Right renal pelvis (tissue), 4 donors: ENCODE measurements around the gene UNC13B. TPM values are rescaled to one million over a fixed set of nuclear protein-coding genes. Genes with fewer than 3 reads are reported as not detected.
"Not testable (repeated sequence)": the region's sequence is repeated elsewhere in the genome, so short reads cannot be mapped to it uniquely, and the experiment has no call there.

ENCODE experiments used
- DNase-seq, 4 donors: peaks; one replicate each; pipeline ENCODE4 v3.0.0-alpha.2; 2013; ENCODE audit warnings: low read depth in 4 of 4, low spot score in 3 of 4, missing footprints in 1 of 4
- polyA plus RNA-seq, 4 donors: library from polyadenylated mRNA; unstranded; fragments of 120-200 nt; gene quantifications; one replicate each; pipeline ENCODE4 v1.2.1, GENCODE V29; 2013; ENCODE audit not compliant: insufficient read length in 4 of 4

Gene UNC13B
- polyA plus RNA-seq, 4 donors = 25.1 to 27.6 (median 26.6) TPM

GRCh38 chr9:35364817-35365585, 203.2 kb downstream of the UNC13B start:
- no peak for DNase-seq

DNA sequence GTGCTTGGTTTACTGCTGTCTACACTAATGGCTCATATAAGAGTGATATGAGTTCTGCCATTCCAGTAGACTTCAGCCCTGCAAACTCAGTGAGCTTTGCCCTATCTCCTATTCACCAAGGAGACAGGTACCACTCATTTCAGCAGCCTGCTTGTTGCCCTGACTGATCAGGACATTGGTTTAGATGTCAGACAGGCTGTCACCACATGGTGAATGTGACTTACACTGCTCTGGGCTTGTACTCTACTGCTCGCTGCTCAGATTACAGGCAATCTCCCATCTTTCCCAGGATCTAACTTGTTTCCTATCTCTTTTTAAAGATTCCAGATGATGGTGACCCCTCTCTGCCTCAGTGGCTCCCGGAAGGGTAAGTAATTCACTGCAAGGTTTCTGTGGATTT, 204.8 kb downstream of the UNC13B start:
- no peak for DNase-seq

GRCh38 chr9:35367451-35367850, 205.6 kb downstream of the UNC13B start:
- DNase-seq = no peak

- DNase-seq = no peak
Measured at GRCh38 chr9:35370241-35370640, 208.4 kb downstream of the UNC13B start.

GRCh38 chr9:35374436-35374835, 212.6 kb downstream of the UNC13B start:
- no peak for DNase-seq

- no peak for DNase-seq
Measured at GRCh38 chr9:35374910-35375309, 213.1 kb downstream of the UNC13B start.

GRCh38 chr9:35380039-35380438, 218.2 kb downstream of the UNC13B start:
- no peak for DNase-seq

GRCh38 chr9:35380619-35381018, 218.8 kb downstream of the UNC13B start:
- no peak for DNase-seq

- DNase-seq = no peak
Measured at GRCh38 chr9:35385042-35385441, 223.2 kb downstream of the UNC13B start.

GRCh38 chr9:35395076-35395705, 233.4 kb downstream of the UNC13B start:
- DNase-seq = no peak

DNA sequence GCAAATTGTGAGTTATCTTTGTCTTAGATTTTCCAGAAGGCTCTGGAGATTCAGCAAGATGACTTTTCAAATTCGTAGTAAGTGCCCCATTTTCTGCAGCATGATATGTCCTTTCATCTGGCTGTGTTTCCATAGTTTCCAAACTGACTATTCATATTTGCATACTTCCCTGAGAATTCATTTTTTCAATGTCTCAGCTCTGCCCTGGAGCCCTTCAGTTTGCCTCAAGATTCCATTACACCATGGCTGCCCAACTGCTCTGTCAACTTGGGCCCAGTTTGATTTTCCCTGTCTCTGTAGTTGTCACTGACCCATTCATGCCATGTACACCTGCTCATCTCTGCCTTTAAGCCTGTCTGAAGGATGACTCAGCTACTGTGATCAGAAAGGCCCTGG, 233.9 kb downstream of the UNC13B start:
- no peak for DNase-seq

- DNase-seq = no peak
Measured at GRCh38 chr9:35396560-35397215, 234.9 kb downstream of the UNC13B start.

GRCh38 chr9:35397216-35397698, 235.4 kb downstream of the UNC13B start:
- no peak for DNase-seq

DNA sequence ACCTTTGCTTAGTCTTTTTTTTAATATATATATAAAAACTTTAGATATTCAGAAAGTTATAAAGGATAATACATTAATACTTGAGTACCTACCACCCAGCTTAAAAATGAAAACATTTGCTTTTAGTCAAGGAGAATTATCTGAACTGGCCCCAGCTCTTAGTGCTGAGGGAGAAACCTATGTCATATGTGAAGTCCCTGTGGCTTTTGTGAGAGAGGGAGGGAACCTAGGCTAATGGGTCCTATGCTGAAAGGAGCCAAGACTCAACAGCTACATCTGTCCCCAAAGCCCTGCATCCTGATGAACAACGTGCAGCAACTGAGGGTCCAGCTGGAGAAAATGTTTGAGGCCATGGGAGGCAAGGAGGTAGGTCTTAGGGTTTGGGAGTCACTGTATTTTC, 236.1 kb downstream of the UNC13B start:
- DNase-seq = no peak

DNA sequence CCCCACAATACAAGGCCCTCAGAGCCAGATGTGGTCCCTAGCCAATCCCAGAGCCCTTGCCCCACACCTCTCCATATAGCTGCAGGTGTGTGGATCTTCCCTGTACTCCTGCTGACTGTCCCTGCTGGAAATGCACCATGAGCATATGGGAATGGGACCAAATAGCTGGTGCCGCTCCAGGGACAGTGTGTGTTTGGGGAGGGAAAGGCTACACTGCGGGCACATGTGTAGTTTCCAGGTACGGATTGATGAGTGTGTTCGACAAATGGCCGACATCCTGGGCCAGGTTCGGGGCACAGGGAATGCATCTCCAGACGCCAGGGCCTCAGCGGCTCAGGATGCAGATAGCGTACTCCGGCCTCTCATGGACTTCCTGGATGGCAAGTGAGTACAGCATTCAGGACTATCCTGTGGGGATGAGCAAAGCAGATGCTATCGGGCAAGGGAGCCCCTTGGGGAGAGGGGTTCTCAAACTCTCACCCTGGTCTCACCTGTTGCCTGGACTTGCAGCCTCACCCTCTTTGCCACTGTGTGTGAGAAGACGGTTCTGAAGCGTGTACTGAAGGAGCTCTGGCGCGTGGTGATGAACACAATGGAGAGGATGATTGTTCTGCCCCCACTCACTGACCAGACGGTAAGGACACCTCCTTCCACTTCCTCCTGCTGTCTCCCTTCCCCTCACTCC, 237.0 kb downstream of the UNC13B start:
- no peak for DNase-seq

DNA sequence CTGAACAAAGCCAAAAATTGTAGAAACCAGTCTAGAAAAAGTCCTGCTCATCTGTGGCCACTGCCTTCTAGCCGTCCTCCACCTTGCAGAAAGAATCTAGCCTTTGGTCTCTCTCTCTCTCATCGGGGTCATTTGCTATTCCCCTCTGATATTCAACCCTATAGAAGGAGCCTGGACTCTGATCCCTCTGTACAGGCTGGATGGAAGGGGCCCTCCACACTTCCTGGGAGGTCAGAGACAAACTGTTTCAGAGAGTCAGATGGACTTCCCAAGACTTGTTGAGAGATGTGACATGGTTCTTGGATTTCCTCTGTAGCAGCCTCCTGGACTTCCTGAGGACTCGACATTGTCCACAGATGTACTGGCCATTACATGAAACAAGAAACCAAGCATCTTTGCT, 243.1 kb downstream of the UNC13B start:
- DNase-seq = no peak

DNA sequence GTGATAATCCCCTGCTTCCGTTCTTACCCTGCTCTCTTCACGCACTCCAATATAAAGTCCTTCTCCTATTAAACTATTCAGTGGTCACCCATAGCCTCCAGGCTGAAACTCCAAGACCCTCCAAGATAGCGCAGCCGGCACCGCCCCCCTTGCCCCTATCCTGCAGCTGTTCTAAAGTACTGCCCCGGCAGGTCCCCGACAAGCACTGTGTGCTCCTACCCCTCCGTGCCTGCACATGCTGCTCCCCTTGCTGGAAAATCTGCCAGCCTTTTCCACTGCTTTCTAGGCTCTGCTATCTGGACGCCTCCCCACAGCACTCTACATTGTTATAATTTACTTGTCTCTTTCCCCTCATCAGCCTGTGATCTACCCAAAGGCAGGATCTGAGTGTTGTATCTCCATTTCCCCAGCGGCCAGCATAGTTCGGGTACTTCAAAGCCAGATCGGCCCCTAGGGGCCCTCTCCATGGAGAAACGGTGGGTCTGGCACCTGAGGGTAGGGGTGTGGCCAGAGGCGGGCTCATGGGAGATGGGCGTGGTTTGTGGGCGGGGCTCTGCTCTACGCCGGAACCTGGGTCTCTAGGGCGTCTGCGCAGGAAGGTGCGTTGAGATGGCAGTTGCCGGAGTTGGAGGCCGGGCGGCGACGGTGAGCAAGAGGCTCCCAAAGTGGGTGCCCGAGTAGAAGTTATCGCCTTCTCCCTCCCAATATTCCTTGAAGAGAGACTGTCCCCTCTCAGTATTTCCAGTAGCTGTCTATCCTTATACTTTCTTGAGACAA, 244.6 kb downstream of the UNC13B start:
- DNase-seq = peak in 1 of 4 donors; percentile 26

GRCh38 chr9:35407846-35408245, 246.0 kb downstream of the UNC13B start:
- DNase-seq = no peak

- DNase-seq = not testable (repeated sequence)
Measured at GRCh38 chr9:35409434-35409833, 247.6 kb downstream of the UNC13B start.

- DNase-seq = peak in 1 of 4 donors; percentile 7
Measured at GRCh38 chr9:35414889-35415288, 253.1 kb downstream of the UNC13B start.
